HepG2 (cell line): ENCODE results near the gene SAMD14. TPM values are rescaled to one million over a fixed set of nuclear protein-coding genes. Genes with fewer than 3 reads are reported as not detected.

ENCODE experiments used
- GATAD1 ChIP-seq: IDR thresholded peaks from 2 replicates; pipeline ENCODE4 v1.6.1; 2016; ENCODE audit warnings: missing genetic modification reagents, missing compliant biosample characterization
- NFATC3 ChIP-seq: sonication (generic); formaldehyde crosslinking; IDR thresholded peaks from 2 replicates; pipeline ENCODE4 v1.5.1; 2020; ENCODE audit warnings: mild to moderate bottlenecking, missing genetic modification reagents
- PAXIP1 ChIP-seq: sonication (generic); formaldehyde crosslinking; conservative IDR thresholded peaks from 2 replicates; pipeline ENCODE4 v1.4.0; 2020; ENCODE audit warnings: mild to moderate bottlenecking, missing genetic modification reagents, moderate library complexity
- SATB2 ChIP-seq: sonication (generic); formaldehyde crosslinking; IDR thresholded peaks from 2 replicates; pipeline ENCODE4 v1.5.0; 2020; ENCODE audit warnings: missing genetic modification reagents
- TRAFD1 ChIP-seq: sonication (generic); formaldehyde crosslinking; IDR thresholded peaks from 2 replicates; pipeline ENCODE4 v1.5.1; 2020; ENCODE audit warnings: missing genetic modification reagents, mild to moderate bottlenecking, borderline replicate concordance
- ZC3H13 ChIP-seq: sonication (generic); formaldehyde crosslinking; IDR thresholded peaks from 2 replicates; pipeline ENCODE4 v1.8.1; 2023; ENCODE audit warnings: mild to moderate bottlenecking, missing genetic modification reagents, moderate library complexity
- ZNF33B ChIP-seq: sonication (generic); formaldehyde crosslinking; IDR thresholded peaks from 2 replicates; pipeline ENCODE4 v1.5.1; 2020; ENCODE audit warnings: mild to moderate bottlenecking, missing genetic modification reagents
- ZSCAN22 ChIP-seq: sonication (generic); formaldehyde crosslinking; IDR thresholded peaks from 2 replicates; pipeline ENCODE4 v1.4.0; 2020; ENCODE audit warnings: mild to moderate bottlenecking, missing genetic modification reagents
- polyA plus RNA-seq, 8 experiments: library from polyadenylated mRNA; depleted of rRNA in 3 of 8; stranded (reverse) in 7 of 8; unstranded in 1 of 8; fragments of >200 nt; fragmentation: Illumina TruSeq in 4 of 8; extraction: Trizol in 4 of 8; gene quantifications; 2 replicates each; pipeline versions ENCODE4 v1.2.1 to v1.2.3, GENCODE V29; 2011 to 2016; ENCODE audit warnings: low read depth in 4 of 8, missing spikeins in 1 of 8, mixed read lengths in 1 of 8; ENCODE audit not compliant: insufficient read depth in 1 of 8
- total RNA-seq, 5 experiments: library from RNA; depleted of rRNA; stranded (reverse); fragments of >200 nt; fragmentation: Illumina TruSeq; extraction: Trizol; gene quantifications; 2 replicates each; pipeline ENCODE4 v1.2.3, GENCODE V29; 2016; ENCODE audit warnings: low read depth in 1 of 5
- TF ChIP-seq, protein P1 (sequence below): sonication (generic); formaldehyde crosslinking; IDR thresholded peaks from one replicate; pipeline ENCODE4 v1.5.1; 2020; ENCODE audit warnings: mild to moderate bottlenecking, missing genetic modification reagents; ENCODE audit errors: not compliant biosample characterization
- TF ChIP-seq, protein P2 (sequence below): sonication (generic); formaldehyde crosslinking; IDR thresholded peaks from 2 replicates; pipeline ENCODE4 v1.8.0; 2022; ENCODE audit warnings: missing genetic modification reagents, mild to moderate bottlenecking, borderline replicate concordance

The SAMD14 gene
- total and polyA plus RNA-seq, 2 of the 13 experiments (the other 11 are each of a cell fraction or from before 2014, with no cell fraction given), result 0.07 to 0.22 TPM

DNA sequence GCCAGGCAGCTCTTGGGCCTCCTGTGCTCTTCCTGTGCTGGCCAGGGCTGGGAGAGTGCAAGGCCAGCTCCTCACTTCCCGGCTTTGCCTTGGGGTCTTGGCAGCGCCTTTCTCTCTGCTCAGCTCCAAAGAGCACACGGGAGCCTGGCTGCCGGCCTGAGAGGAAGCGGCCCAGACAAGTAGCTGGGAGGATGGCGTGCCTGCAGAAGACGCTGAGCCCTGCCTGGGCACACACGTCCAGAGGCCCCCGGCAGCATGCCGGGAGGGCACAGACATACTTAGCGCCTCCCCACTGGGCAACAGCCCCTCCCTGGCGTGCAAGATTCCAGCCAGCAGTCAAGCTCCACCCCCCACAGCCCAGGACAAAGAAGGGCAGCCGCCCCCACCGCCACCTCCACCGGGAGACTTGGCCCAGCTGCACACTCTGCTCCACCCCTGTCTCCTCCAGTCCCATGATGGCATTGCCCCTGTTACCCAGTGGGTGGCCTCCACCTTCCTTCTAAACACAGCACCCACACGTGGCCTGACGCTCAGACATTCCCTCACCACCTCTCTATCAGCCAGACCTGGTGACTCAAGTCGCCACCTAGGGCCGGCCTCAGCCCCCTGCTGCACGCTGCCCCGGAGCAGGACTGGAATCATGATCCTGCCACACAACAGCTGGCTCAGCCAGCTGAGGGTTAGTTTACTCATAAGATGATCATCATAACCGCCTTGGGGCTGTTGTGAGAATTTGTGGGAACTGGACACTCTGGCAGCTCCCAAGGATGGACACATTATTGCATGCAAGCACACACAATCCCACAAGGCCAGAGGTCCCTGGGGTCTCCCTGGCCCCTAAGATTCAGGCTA lies 48.2 kb upstream of the SAMD14 start (continued):
- TF ChIP-seq, protein P1, sequence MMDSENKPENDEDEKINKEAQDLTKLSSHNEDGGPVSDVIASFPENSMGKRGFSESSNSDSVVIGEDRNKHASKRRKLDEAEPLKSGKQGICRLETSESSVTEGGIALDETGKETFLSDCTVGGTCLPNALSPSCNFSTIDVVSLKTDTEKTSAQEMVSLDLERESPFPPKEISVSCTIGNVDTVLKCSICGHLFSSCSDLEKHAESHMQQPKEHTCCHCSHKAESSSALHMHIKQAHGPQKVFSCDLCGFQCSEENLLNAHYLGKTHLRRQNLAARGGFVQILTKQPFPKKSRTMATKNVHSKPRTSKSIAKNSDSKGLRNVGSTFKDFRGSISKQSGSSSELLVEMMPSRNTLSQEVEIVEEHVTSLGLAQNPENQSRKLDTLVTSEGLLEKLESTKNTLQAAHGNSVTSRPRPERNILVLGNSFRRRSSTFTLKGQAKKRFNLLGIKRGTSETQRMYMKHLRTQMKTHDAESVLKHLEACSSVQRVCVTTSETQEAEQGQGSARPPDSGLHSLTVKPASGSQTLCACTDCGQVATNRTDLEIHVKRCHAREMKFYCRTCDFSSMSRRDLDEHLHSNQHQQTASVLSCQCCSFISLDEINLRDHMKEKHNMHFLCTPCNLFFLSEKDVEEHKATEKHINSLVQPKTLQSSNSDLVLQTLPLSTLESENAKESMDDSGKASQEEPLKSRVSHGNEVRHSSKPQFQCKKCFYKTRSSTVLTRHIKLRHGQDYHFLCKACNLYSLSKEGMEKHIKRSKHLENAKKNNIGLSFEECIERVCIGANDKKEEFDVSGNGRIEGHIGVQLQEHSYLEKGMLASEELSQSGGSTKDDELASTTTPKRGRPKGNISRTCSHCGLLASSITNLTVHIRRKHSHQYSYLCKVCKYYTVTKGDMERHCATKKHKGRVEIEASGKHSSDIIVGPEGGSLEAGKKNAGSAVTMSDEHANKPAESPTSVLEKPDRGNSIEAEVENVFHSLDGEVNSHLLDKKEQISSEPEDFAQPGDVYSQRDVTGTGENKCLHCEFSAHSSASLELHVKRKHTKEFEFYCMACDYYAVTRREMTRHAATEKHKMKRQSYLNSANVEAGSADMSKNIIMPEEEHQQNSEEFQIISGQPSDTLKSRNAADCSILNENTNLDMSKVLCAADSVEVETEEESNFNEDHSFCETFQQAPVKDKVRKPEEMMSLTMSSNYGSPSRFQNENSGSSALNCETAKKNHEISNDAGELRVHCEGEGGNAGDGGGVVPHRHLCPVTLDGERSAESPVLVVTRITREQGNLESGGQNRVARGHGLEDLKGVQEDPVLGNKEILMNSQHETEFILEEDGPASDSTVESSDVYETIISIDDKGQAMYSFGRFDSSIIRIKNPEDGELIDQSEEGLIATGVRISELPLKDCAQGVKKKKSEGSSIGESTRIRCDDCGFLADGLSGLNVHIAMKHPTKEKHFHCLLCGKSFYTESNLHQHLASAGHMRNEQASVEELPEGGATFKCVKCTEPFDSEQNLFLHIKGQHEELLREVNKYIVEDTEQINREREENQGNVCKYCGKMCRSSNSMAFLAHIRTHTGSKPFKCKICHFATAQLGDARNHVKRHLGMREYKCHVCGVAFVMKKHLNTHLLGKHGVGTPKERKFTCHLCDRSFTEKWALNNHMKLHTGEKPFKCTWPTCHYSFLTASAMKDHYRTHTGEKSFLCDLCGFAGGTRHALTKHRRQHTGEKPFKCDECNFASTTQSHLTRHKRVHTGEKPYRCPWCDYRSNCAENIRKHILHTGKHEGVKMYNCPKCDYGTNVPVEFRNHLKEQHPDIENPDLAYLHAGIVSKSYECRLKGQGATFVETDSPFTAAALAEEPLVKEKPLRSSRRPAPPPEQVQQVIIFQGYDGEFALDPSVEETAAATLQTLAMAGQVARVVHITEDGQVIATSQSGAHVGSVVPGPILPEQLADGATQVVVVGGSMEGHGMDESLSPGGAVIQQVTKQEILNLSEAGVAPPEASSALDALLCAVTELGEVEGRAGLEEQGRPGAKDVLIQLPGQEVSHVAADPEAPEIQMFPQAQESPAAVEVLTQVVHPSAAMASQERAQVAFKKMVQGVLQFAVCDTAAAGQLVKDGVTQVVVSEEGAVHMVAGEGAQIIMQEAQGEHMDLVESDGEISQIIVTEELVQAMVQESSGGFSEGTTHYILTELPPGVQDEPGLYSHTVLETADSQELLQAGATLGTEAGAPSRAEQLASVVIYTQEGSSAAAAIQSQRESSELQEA (CRISPR knock-in tag), result peak; percentile 51
- TF ChIP-seq, protein P2, sequence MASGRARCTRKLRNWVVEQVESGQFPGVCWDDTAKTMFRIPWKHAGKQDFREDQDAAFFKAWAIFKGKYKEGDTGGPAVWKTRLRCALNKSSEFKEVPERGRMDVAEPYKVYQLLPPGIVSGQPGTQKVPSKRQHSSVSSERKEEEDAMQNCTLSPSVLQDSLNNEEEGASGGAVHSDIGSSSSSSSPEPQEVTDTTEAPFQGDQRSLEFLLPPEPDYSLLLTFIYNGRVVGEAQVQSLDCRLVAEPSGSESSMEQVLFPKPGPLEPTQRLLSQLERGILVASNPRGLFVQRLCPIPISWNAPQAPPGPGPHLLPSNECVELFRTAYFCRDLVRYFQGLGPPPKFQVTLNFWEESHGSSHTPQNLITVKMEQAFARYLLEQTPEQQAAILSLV (CRISPR knock-in tag), result peak; percentile 66; the same call in 1 of the 2 replicates
- TF ChIP-seq ZNF33B (CRISPR knock-in tag), result peak; percentile 67; the same call in 1 of the 2 replicates
- TF ChIP-seq SATB2 (CRISPR knock-in tag), result no peak
- TF ChIP-seq PAXIP1 (CRISPR knock-in tag), result peak; percentile 61
- TF ChIP-seq TRAFD1, result 0 out of 2 replicates have a peak, but pooled peaks have one; percentile 80
- TF ChIP-seq ZSCAN22, result 0 out of 2 replicates have a peak, but pooled peaks have one; percentile 56
- TF ChIP-seq GATAD1, result peak; percentile 39; the same call in 1 of the 2 replicates
- no peak; the same call in 1 of the 2 replicates for TF ChIP-seq NFATC3 (CRISPR knock-in tag)
- 0 out of 2 replicates have a peak, but pooled peaks have one; percentile 23 for TF ChIP-seq ZC3H13 (CRISPR knock-in tag)
